NCI-H748 (cell line): ENCODE measurements around the gene TUBA4A.
"Not testable (repeated sequence)": the region's sequence is repeated elsewhere in the genome, so short reads cannot be mapped to it uniquely, and the experiment has no call there.

ENCODE experiments used
- DNase-seq: peaks from one replicate; lab custom pipeline; 2025; ENCODE audit not compliant: unreplicated experiment; lab: John Stamatoyannopoulos, UW

Gene TUBA4A

GRCh38 chr2:219214141-219214540 is 39.6 kb downstream of the TUBA4A start:
- DNase-seq, result no peak

- DNase-seq, result no peak
Measured at GRCh38 chr2:219213486-219214071, 40.1 kb downstream of the TUBA4A start.

- no peak for DNase-seq
Measured at GRCh38 chr2:219213026-219213415, 40.7 kb downstream of the TUBA4A start.

- DNase-seq, result no peak
Measured at GRCh38 chr2:219210886-219211362, 42.8 kb downstream of the TUBA4A start.

- DNase-seq, result no peak
Measured at GRCh38 chr2:219210196-219210885, 43.4 kb downstream of the TUBA4A start.

GRCh38 chr2:219209236-219210195 is 44.2 kb downstream of the TUBA4A start:
- no peak for DNase-seq

GRCh38 chr2:219207884-219208740 is 45.6 kb downstream of the TUBA4A start:
- no peak for DNase-seq

GRCh38 chr2:219207134-219207883 is 46.4 kb downstream of the TUBA4A start:
- DNase-seq, result no peak

GRCh38 chr2:219206328-219207133 is 47.2 kb downstream of the TUBA4A start, which contains the start of gene ZFAND2B:
TSS of gene ZFAND2B (plus strand) at chr2:219206782. CDS start at chr2:219206988, 206 bp downstream.
- peak; percentile 94 for DNase-seq

GRCh38 chr2:219205981-219206327 is 47.8 kb downstream of the TUBA4A start:
- no peak for DNase-seq

- no peak for DNase-seq
Measured at GRCh38 chr2:219205165-219205538, 48.6 kb downstream of the TUBA4A start.

- DNase-seq, result no peak
Measured at GRCh38 chr2:219204425-219205164, 49.1 kb downstream of the TUBA4A start.

- DNase-seq, result not testable (repeated sequence)
Measured at GRCh38 chr2:219201331-219201730, 52.4 kb downstream of the TUBA4A start.

- not testable (repeated sequence) for DNase-seq
Measured at GRCh38 chr2:219200502-219201326, 53.0 kb downstream of the TUBA4A start.
